CD14-positive monocyte (primary cell): ENCODE results near the gene EXTL2. TPM values are rescaled to one million over a fixed set of nuclear protein-coding genes. Genes with fewer than 3 reads are reported as not detected.

Experiments used
- DNase-seq, 3 donors: peaks; one replicate each; pipeline ENCODE4 v3.0.0-alpha.2; 2011 to 2022
- H2AFZ ChIP-seq: 2 replicates; pipeline ENCODE4 v1.6.0; 2012; ENCODE audit warnings: mild to moderate bottlenecking, low read depth, low read length, inconsistent platforms; ENCODE audit not compliant: insufficient read depth, poor library complexity, severe bottlenecking
- H3K27ac ChIP-seq, 2 donors: 1 replicate in 1 of 2; 2 replicates in 1 of 2; pipeline ENCODE4 v1.5.1; 2012 to 2013; ENCODE audit warnings: low read length in 2 of 2, control low read depth in 1 of 2, inconsistent platforms in 1 of 2, low read depth in 1 of 2, mild to moderate bottlenecking in 1 of 2
- H3K27me3 ChIP-seq, 2 donors: one replicate each; pipeline versions ENCODE4 v1.6.0 to v1.6.1; 2011 to 2013; ENCODE audit warnings: low read length in 2 of 2; ENCODE audit not compliant: control insufficient read depth in 2 of 2, insufficient read depth in 2 of 2
- H3K36me3 ChIP-seq, 2 donors: replicated peaks in 1 of 2; 1 replicate in 1 of 2; 2 replicates in 1 of 2; pipeline versions ENCODE4 v1.5.1 to v1.6.1; 2012 to 2013; ENCODE audit warnings: low read length in 2 of 2, control low read depth in 1 of 2, inconsistent platforms in 1 of 2, mild to moderate bottlenecking in 1 of 2; ENCODE audit not compliant: insufficient read depth in 2 of 2, control insufficient read depth in 1 of 2
- H3K4me1 ChIP-seq, 2 donors: 1 replicate in 1 of 2; 2 replicates in 1 of 2; pipeline versions ENCODE4 v1.5.1 to v1.6.1; 2012 to 2013; ENCODE audit warnings: low read length in 2 of 2, control low read depth in 1 of 2, inconsistent platforms in 1 of 2, mild to moderate bottlenecking in 1 of 2, moderate library complexity in 1 of 2; ENCODE audit not compliant: insufficient read depth in 2 of 2, control insufficient read depth in 1 of 2
- H3K4me2 ChIP-seq: replicated peaks from 2 replicates; pipeline ENCODE3; 2012; ENCODE audit warnings: low read length, moderate library complexity, mild to moderate bottlenecking; ENCODE audit not compliant: poor library complexity, severe bottlenecking; ENCODE audit errors: extremely low read depth
- H3K4me3 ChIP-seq, 3 experiments: fragments of 200-600 bp in 1 of 3; sonication (generic) in 1 of 3; replicated peaks in 1 of 3; 1 replicate in 2 of 3; 2 replicates in 1 of 3; pipeline ENCODE4 v1.5.1; 2011 to 2013; ENCODE audit warnings: low read length in 3 of 3, mild to moderate bottlenecking in 3 of 3, control low read depth in 2 of 3, low read depth in 2 of 3, inconsistent platforms in 1 of 3, moderate library complexity in 1 of 3
- H3K79me2 ChIP-seq: 2 replicates; pipeline ENCODE4 v1.6.0; 2012; ENCODE audit warnings: mild to moderate bottlenecking, control low read depth, inconsistent platforms, low read length, moderate library complexity; ENCODE audit not compliant: insufficient read depth
- H3K9ac ChIP-seq: 2 replicates; pipeline ENCODE4 v1.6.0; 2017; ENCODE audit warnings: low read length, mild to moderate bottlenecking; ENCODE audit not compliant: insufficient read depth, poor library complexity, severe bottlenecking
- H3K9me3 ChIP-seq, 2 donors: replicated peaks in 1 of 2; 1 replicate in 1 of 2; 2 replicates in 1 of 2; pipeline versions ENCODE4 v1.5.1 to v1.6.1; 2012 to 2013; ENCODE audit warnings: low read length in 2 of 2, control low read depth in 1 of 2; ENCODE audit not compliant: control insufficient read depth in 1 of 2, insufficient read depth in 1 of 2
- H4K20me1 ChIP-seq: 2 replicates; pipeline ENCODE4 v1.6.0; 2012; ENCODE audit warnings: mild to moderate bottlenecking, low read length, control low read depth, moderate library complexity; ENCODE audit not compliant: insufficient read depth
- H3K27ac Mint-ChIP-seq, 7 donors: one replicate each; pipeline ENCODE4 v1.8.0; 2020; ENCODE audit warnings: mild to moderate bottlenecking in 7 of 7, mixed read lengths in 7 of 7, moderate library complexity in 6 of 7, inconsistent platforms in 2 of 7
- H3K27me3 Mint-ChIP-seq, 3 donors: one replicate each; pipeline ENCODE4 v1.8.0; 2021 to 2022; ENCODE audit warnings: low read depth in 3 of 3, mild to moderate bottlenecking in 3 of 3, mixed read lengths in 3 of 3, moderate library complexity in 3 of 3, inconsistent platforms in 1 of 3
- H3K36me3 Mint-ChIP-seq, 2 donors: one replicate each; pipeline ENCODE4 v1.8.0; 2020; ENCODE audit warnings: mixed read lengths in 2 of 2, inconsistent platforms in 1 of 2, mild to moderate bottlenecking in 1 of 2
- H3K4me1 Mint-ChIP-seq: one replicate; pipeline ENCODE4 v1.8.0; 2020; ENCODE audit warnings: mild to moderate bottlenecking, mixed read lengths
- H3K4me3 Mint-ChIP-seq, 2 donors: one replicate each; pipeline ENCODE4 v1.8.0; 2020; ENCODE audit warnings: mild to moderate bottlenecking in 2 of 2, mixed read lengths in 2 of 2, moderate library complexity in 1 of 2
- H3K9me3 Mint-ChIP-seq, 7 donors: one replicate each; pipeline ENCODE4 v1.8.0; 2020 to 2022; ENCODE audit warnings: mixed read lengths in 7 of 7, mild to moderate bottlenecking in 6 of 7, moderate library complexity in 6 of 7, inconsistent platforms in 2 of 7
- CTCF ChIP-seq: fragments of 200-600 bp; IDR thresholded peaks from one replicate; pipeline ENCODE4 v1.8.0; 2022; ENCODE audit warnings: antibody characterized with exemption, mild to moderate bottlenecking
- WGBS: methylation state at CpG from one replicate; pipeline ENCODE4 v1.1.5; 2013; ENCODE audit warnings: missing lambda C conversion rate; ENCODE audit not compliant: insufficient coverage; 5-methylcytosine and 5-hydroxymethylcytosine counted together
- intact Hi-C, 2 donors: fragments of 100-400 bp; cut with micrococcal nuclease; formaldehyde crosslinking; loops; one replicate each; pipeline versions ENCODE4 v1.15.0 to v1.15.1; 2023
- polyA plus RNA-seq, 3 donors: library from polyadenylated mRNA; depleted of rRNA in 1 of 3; unstranded in 2 of 3; stranded (reverse) in 1 of 3; fragments of 300-500 nt in 2 of 3; fragments of >200 nt in 1 of 3; fragmentation: Illumina TruSeq in 2 of 3; gene quantifications; 1 replicate in 2 of 3; 2 replicates in 1 of 3; pipeline ENCODE4 v1.2.3, GENCODE V29; 2012 to 2021

Gene EXTL2
- polyA plus RNA-seq, 3 donors = 0.89 to 1.2 (median 0.92) TPM

GRCh38 chr1:100904528-100904927 is 9.9 kb upstream of the EXTL2 start:
- H3K4me1 Mint-ChIP-seq = no peaks in the 10 kb centered on the region
- no peak overlapping the region for H3K4me3 Mint-ChIP-seq
- H3K4me2 ChIP-seq = no peak overlapping the region
- H3K36me3 Mint-ChIP-seq = peaks cover 65 to 81% of the 10 kb centered on the region in 2 donors
- TF ChIP-seq CTCF = no peak
- WGBS = no CpG with 5 or more reads among the region's 2 CpGs
- H2AFZ ChIP-seq = no peak overlapping the region
- no peaks in the 10 kb centered on the region for H3K4me1 ChIP-seq
- DNase-seq = no peak
- H3K4me3 ChIP-seq = no peak overlapping the region
- H3K9me3 ChIP-seq = no peaks in the 10 kb centered on the region
- H3K27ac Mint-ChIP-seq = no peak overlapping the region
- H3K9me3 Mint-ChIP-seq = peaks cover 0 to 3% (median 0%) of the 10 kb centered on the region in 7 donors
- H3K36me3 ChIP-seq = peaks cover 71 to 84% of the 10 kb centered on the region in 2 donors
- H3K27me3 ChIP-seq = no peaks in the 10 kb centered on the region
- H3K79me2 ChIP-seq = peaks cover 18% of the 10 kb centered on the region
- H3K27ac ChIP-seq = no peak overlapping the region
- intact Hi-C loops = no loop called here
- H3K27me3 Mint-ChIP-seq = peaks cover 0 to under 1% (median 0%) of the 10 kb centered on the region in 3 donors
- no peak overlapping the region for H3K9ac ChIP-seq
- peaks cover 25% of the 10 kb centered on the region for H4K20me1 ChIP-seq

DNA sequence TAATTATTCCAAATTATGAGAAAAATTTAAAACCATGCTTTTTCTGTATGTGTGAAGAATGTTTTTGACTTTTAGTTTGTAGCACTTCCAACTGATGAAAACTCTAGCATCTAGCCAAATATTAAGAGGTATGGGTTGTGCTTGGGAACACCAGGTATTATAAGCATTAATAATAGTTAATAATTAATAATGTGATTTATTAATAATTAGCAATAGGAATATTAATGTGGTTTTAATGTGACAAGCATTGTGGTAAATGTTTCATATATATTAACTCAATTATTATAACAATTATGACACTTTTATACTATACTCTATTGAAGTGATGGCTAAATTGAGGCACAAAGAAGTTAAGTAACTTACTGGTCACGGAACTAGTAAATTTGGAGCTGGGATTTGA is 9.1 kb upstream of the EXTL2 start:
- Histone ChIP-seq H3K9ac (no peak overlapping the region), H3K9me3 (no peaks in the 10 kb centered on the region), H3K27ac (no peak overlapping the region), H3K4me2 (no peak overlapping the region), H3K27me3 (no peaks in the 10 kb centered on the region), H4K20me1 (peaks cover 32% of the 10 kb centered on the region), H3K36me3 (peaks cover 71 to 84% of the 10 kb centered on the region in 2 donors), H3K79me2 (peaks cover 21% of the 10 kb centered on the region), H3K4me1 (no peaks in the 10 kb centered on the region), H2AFZ (no peak overlapping the region), H3K4me3 (no peak overlapping the region)
- Mint-ChIP-seq H3K36me3 (peaks cover 66 to 82% of the 10 kb centered on the region in 2 donors), H3K27me3 (peaks cover 0 to 3% (median 0%) of the 10 kb centered on the region in 3 donors), H3K27ac (no peak overlapping the region), H3K4me1 (no peaks in the 10 kb centered on the region), H3K9me3 (peaks cover 0 to 3% (median 0%) of the 10 kb centered on the region in 7 donors), H3K4me3 (no peak overlapping the region)
- no peak for DNase-seq
- intact Hi-C loops = no loop called here
- no peak for TF ChIP-seq CTCF
- WGBS = no CpG with 5 or more reads among the region's 1 CpG
